Right lobe of liver (tissue), 6 donors: Measurements from ENCODE around the gene CTDP1. TPM values are rescaled to one million over a fixed set of nuclear protein-coding genes. Genes with fewer than 3 reads are reported as not detected.

Experiments
- ATAC-seq, 4 donors: fragments of 200-7000 bp; cut with Tn5 transposase; one replicate each; pipeline ENCODE4 v1.9.1; 2020; ENCODE audit warnings: mild to moderate bottlenecking in 4 of 4, moderate library complexity in 4 of 4
- DNase-seq, 3 donors: peaks; one replicate each; pipeline ENCODE4 v3.0.0-alpha.2; 2020
- H3K27ac ChIP-seq, 3 donors: fragments of 200-600 bp; one replicate each; pipeline ENCODE4 v1.8.0; 2022
- H3K27me3 ChIP-seq, 2 donors: fragments of 200-600 bp; one replicate each; pipeline ENCODE4 v1.8.0; 2022
- H3K36me3 ChIP-seq, 4 donors: fragments of 200-600 bp; sonication (generic) in 1 of 4; one replicate each; pipeline versions ENCODE4 v1.5.1 to v1.8.0; 2017 to 2022; ENCODE audit warnings: control low read depth in 1 of 4
- H3K4me1 ChIP-seq, 4 donors: fragments of 200-600 bp; sonication (generic) in 1 of 4; one replicate each; pipeline versions ENCODE4 v1.5.1 to v1.8.0; 2017 to 2022; ENCODE audit warnings: control low read depth in 1 of 4
- H3K4me3 ChIP-seq, 3 donors: fragments of 200-600 bp; one replicate each; pipeline ENCODE4 v1.8.0; 2022
- H3K9me3 ChIP-seq, 4 donors: fragments of 200-600 bp; sonication (generic) in 1 of 4; one replicate each; pipeline versions ENCODE4 v1.5.1 to v1.8.0; 2017 to 2022; ENCODE audit warnings: control low read depth in 1 of 4
- CTCF ChIP-seq, 4 donors: fragments of 200-600 bp in 3 of 4; fragments of 450-650 bp in 1 of 4; IDR thresholded peaks; one replicate each; pipeline versions ENCODE4 v1.5.1 to v1.8.0; 2016 to 2022; ENCODE audit warnings: antibody characterized with exemption in 4 of 4, mild to moderate bottlenecking in 2 of 4
- POLR2A ChIP-seq: fragments of 450-650 bp; IDR thresholded peaks from one replicate; pipeline ENCODE4 v1.6.1; 2017; ENCODE audit warnings: antibody characterized with exemption, mild to moderate bottlenecking
- WGBS: methylation state at CpG from one replicate; pipeline ENCODE4 v1.1.6; 2018; ENCODE audit warnings: low coverage, low lambda C conversion rate; ENCODE audit not compliant: insufficient coverage; ENCODE audit errors: missing lambda C conversion rate; 5-methylcytosine and 5-hydroxymethylcytosine counted together
- intact Hi-C, 2 donors: fragments of 100-400 bp; cut with DNase I; formaldehyde crosslinking; loops; one replicate each; pipeline versions ENCODE4 v1.11.2 to v1.14.1; 2022
- total RNA-seq, 6 experiments: library from RNA; depleted of rRNA in 2 of 6; stranded (reverse); fragments of >200 nt in 2 of 6; fragmentation: NEBNext Ultra II Directional in 3 of 6; extraction: Animal tissue kit (Norgen Biotek cat#: 25700) in 3 of 6; gene quantifications; one replicate each; pipeline versions ENCODE4 v1.1.0 to v1.2.4, GENCODE V29; 2016 to 2023
- donor health status: DM: no; HTN: yes; CAD: no.
- donor health status: DM: no; HTN: no; CAD: no.
- donor health status: DM: no; HTN: no; CAD: no.
- donor health status: DM: no; HTN: yes; CAD: no.
- donor health status: DM: no; HTN: yes; CAD: no.

CTDP1 gene
- total RNA-seq, 6 experiments from 2014 or later: 7.5 to 10.4 (median 8.2) TPM

- Histone ChIP-seq H3K4me1 (no peaks in the 10 kb centered on the region), H3K9me3 (no peaks in the 10 kb centered on the region)
- intact Hi-C loops: no loop called here
Measured at GRCh38 chr18:79765491-79766245, 86.1 kb downstream of the CTDP1 start.

GRCh38 chr18:79766308-79766707 is 86.7 kb downstream of the CTDP1 start:
- DNase-seq: peak in 1 of 3 donors; percentile 33
- TF ChIP-seq CTCF (IDR thresholded peaks at IDR 0.05) (no peak), POLR2A (no peak)
- 53% methylated on average over 7 of the region's 16 CpGs for WGBS
- no peak overlapping the region for H3K27ac ChIP-seq
- intact Hi-C loops: no loop called here
- no peaks in the 10 kb centered on the region for H3K4me1 ChIP-seq
- no peaks in the 10 kb centered on the region for H3K9me3 ChIP-seq
- no peaks in the 10 kb centered on the region for H3K27me3 ChIP-seq
- H3K4me3 ChIP-seq: no peak overlapping the region
- ATAC-seq: no peak
- no peaks in the 10 kb centered on the region for H3K36me3 ChIP-seq

More at GRCh38 chr18:79765491-79766245, 86.1 kb downstream of the CTDP1 start:
- DNase-seq (peak in 2 of 3 donors; percentile 18 to 28), ATAC-seq (no peak)
- no peak overlapping the region for H3K4me3 ChIP-seq
- H3K36me3 ChIP-seq: no peaks in the 10 kb centered on the region
- no peaks in the 10 kb centered on the region for H3K27me3 ChIP-seq
- no peak for TF ChIP-seq CTCF (IDR thresholded peaks at IDR 0.05)
- TF ChIP-seq POLR2A: no peak
- WGBS: 69% methylated on average over 11 of the region's 14 CpGs
- no peak overlapping the region for H3K27ac ChIP-seq

GRCh38 chr18:79768745-79769144 is 89.1 kb downstream of the CTDP1 start:
- Histone ChIP-seq H3K27ac (no peak overlapping the region), H3K27me3 (no peaks in the 10 kb centered on the region), H3K36me3 (no peaks in the 10 kb centered on the region), H3K4me3 (no peak overlapping the region), H3K4me1 (no peaks in the 10 kb centered on the region), H3K9me3 (no peaks in the 10 kb centered on the region)
- ATAC-seq (no peak), DNase-seq (no peak)
- no peak for TF ChIP-seq POLR2A
- TF ChIP-seq CTCF (IDR thresholded peaks at IDR 0.05): no peak
- WGBS: 38% methylated on average over 3 of the region's 3 CpGs
- intact Hi-C loops: no loop called here

- DNase-seq (peak in 2 of 3 donors; percentile 33 to 45), ATAC-seq (no peak)
- H3K27ac ChIP-seq: no peak overlapping the region
- no peaks in the 10 kb centered on the region for H3K36me3 ChIP-seq
- no peaks in the 10 kb centered on the region for H3K9me3 ChIP-seq
- H3K27me3 ChIP-seq: no peaks in the 10 kb centered on the region
- no peak overlapping the region for H3K4me3 ChIP-seq
- intact Hi-C loops: no loop called here
- WGBS: 75% methylated on average over 15 of the region's 31 CpGs
- no peaks in the 10 kb centered on the region for H3K4me1 ChIP-seq
- TF ChIP-seq CTCF (IDR thresholded peaks at IDR 0.05) (no peak), POLR2A (no peak)
Measured at GRCh38 chr18:79769698-79770500, 90.3 kb downstream of the CTDP1 start.
